Right lobe of liver (tissue), 4 donors: Measurements from ENCODE around the gene CLDN14.

Experiments
- CTCF ChIP-seq, 4 donors: fragments of 200-600 bp in 3 of 4; fragments of 450-650 bp in 1 of 4; IDR thresholded peaks; one replicate each; pipeline versions ENCODE4 v1.5.1 to v1.8.0; 2016 to 2022; ENCODE audit warnings: antibody characterized with exemption in 4 of 4, mild to moderate bottlenecking in 2 of 4
- POLR2A ChIP-seq: fragments of 450-650 bp; IDR thresholded peaks from one replicate; pipeline ENCODE4 v1.6.1; 2017; ENCODE audit warnings: antibody characterized with exemption, mild to moderate bottlenecking
- donor health status: DM: no; HTN: no; CAD: no.
- donor health status: DM: no; HTN: no; CAD: no.
- donor health status: DM: no; HTN: yes; CAD: no.

GRCh38 chr21:36465478-36465877 is 14.4 kb downstream of the CLDN14 start:
- TF ChIP-seq CTCF (IDR thresholded peaks at IDR 0.05) (no peak), POLR2A (no peak)
